HG02981 (cell line): ENCODE measurements around the gene GSK3B.
A peak's percentile ranks its signal among the peaks of the same experiment; 100 is the strongest.

Experiments
- ATAC-seq: cut with Tn5 transposase; IDR thresholded peaks from one replicate; pipeline ENCODE4 v1.9.1; 2021; ENCODE audit warnings: mild to moderate bottlenecking, moderate library complexity; ENCODE audit not compliant: unreplicated experiment

Gene GSK3B

DNA sequence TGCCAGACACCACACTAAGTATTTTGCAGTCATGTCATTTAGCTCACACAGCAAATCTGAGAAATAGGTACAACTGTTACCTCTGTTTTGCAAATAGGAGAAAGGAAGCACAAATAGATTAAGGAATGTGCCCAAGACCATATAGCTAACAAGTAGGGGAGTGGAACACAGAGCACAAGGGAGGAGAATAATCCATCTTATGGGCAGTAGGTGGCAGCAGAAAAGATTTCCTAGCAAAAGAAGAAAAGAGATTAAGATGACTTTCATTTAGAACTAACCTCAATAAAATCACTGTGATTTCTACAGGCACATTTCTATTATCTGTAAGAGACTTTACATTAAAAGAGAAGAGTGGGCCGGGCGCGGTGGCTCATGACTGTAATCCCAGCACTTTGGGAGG, 263.2 kb downstream of the GSK3B start:
- no peak for ATAC-seq

DNA sequence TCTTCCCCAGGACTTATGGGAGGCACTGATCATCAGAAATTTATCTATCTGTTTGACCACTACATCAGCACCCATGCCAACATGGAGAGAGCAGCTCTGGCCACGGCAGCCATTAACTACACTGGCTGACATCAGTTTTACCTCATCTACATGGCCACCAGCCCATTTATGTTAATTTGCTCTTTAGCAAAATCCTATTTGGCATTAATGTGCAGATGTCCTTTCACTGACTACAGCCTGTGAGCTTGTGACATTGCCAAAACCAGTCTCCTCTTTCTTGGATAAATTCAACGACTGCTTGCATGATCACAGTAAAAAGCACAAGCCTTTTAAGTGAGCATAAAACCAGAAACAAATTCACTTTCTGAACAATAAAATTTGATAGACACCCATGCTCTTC, 264.8 kb downstream of the GSK3B start:
- no peak for ATAC-seq

DNA sequence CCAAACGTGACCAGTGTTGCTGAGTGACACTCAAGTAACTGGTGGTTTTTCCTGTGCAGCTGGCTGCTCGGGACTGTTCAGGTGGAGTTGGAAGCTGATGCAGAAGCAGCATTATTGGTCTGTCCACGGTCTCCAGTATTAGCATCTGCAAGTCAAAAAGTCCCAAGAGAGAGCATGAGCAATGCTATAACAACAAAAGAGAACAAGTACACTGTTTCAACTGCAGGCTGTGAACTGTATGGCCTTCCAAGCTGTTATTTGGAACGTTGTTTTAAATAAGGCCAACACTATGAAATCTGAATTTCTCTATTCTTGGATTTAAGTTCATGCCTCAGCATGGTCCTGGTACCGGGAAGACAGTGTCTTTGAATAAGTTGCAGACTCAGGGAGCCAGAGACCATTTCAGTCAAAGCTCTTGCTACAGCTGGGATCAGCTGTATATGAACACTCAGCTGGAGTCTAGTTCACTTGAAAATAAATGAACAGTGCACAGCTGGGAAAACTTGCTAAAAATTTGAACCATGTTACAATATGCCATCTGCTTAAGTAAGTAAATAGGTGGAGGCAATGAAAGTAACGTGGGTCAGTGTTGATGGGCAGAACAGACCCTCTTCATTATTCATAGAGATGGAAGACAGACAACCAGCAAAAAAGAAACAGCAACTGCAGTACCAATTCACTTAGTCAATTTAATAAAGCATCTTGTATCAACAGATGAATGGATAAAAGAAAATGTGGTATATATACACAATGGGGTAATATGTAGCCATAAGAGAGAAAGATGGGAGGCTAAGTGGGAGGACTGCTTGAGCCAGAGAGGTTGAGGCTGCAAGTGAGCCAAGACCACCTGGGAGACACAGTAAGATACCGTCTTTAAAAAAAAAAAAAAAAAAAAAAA, 267.3 kb downstream of the GSK3B start:
- no peak for ATAC-seq

DNA sequence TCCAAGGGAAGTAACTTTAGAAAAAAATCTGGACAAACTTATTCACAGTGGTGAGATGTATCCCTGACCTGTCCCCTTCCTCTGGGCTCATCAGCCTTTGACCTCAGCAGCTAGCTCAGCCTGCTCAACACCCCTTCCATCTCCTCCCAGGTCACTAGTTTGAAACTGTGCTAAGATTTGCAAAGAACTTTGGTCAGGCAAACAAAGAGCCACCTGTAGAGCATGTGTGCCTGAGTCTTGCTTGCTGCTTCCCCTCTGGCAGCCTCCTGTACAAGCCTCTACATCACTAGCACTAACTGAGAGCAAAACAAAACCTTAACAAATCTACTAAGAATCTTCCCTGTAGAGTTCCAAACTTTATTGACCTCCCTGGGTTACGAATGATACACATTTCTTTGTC, 268.4 kb downstream of the GSK3B start:
- no peak for ATAC-seq

DNA sequence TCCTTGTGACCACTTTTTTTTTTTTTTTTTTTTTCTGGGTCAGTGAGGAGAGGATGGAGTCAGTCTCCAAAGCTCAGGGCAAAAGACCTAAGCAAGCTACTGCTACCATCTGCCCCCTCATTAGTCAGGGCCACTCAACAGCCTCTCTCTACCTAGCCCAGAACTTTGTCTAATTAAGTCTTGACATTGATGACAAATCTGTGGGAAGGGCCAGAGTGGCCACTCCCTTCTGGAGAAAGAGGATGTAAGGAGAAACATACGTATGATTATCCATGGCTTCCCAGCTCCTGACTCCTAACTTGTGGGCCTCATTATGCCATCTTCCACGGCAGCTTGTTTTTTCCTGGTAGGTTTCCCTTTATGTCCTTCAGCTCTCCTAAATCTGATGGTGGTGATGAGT, 274.4 kb downstream of the GSK3B start:
- no peak for ATAC-seq

DNA sequence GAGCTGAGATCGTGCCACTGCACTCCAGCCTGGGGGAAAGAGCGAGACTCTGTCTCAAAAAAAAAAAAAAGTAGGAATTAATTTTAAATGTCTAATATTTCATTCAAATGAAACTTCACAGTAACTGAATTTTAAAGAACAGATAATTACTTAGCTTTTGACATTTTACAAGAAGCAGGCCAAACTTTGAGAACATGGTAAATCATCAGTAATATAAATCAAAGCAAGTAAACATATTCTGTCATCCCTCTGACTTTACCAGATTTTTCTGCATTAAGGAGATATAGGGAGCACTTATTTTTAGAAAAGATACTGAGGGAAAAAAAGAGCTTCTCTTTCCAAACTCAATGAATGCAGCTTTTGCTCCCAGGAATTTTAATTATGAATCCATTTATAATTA, 275.3 kb downstream of the GSK3B start:
- no peak for ATAC-seq

DNA sequence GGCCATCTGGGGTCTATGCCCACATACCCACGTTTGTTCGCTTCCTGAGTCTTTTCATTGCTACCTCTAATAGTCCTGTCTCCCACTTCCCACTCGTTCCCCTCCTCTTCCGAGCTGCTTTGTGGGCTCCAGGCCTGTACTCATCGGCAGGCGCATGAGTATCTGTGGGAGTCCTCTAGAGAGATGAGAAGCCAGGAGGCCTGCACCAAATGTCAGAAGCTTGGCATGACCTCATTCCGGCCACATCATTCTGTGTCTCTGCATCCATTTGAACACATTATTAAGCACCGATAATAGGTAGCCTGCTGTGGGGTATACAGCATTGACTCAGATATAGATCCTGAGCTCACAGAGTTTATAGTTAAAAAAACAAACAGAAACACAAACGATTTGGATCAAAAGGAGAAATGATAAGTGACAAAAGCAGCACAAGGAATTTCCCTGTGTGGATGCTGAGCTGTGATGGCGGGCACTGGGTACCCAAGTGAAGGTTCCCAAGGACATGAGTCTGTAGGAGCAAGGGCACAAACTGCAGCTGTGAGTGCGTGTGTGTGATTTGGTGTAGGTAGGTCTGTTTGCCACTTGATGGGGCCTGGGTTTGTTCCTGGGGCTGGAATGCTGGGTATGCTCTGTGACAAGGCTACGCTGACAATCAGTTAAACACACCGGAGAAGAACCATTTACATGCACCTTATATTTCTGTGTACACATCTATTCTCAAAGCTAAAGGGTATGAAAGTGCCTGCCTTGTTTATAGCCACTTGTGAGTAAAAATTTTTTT, 276.5 kb downstream of the GSK3B start:
- no peak for ATAC-seq

DNA sequence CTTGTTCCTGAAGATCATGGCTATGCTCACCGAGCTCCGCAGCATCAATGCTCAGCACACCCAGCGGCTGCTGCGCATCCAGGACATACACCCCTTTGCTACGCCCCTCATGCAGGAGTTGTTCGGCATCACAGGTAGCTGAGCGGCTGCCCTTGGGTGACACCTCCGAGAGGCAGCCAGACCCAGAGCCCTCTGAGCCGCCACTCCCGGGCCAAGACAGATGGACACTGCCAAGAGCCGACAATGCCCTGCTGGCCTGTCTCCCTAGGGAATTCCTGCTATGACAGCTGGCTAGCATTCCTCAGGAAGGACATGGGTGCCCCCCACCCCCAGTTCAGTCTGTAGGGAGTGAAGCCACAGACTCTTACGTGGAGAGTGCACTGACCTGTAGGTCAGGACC, 277.2 kb downstream of the GSK3B start:
- no peak for ATAC-seq

DNA sequence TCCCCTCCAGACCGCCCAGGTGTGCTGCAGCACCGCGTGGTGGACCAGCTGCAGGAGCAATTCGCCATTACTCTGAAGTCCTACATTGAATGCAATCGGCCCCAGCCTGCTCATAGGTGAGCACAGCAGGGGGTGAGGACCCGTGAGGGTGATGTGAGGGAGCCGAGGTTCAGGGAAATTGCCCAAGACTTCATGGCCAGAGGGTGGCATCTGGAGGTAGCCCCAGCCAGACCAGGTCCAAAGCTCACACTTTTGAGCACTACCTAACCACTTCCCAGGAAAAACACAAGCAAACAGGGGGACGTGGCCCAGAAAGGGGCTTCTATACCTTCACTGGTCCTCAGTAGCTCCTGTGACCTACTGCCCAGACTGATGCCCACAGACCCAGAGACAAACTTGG, 278.5 kb downstream of the GSK3B start:
- no peak for ATAC-seq

DNA sequence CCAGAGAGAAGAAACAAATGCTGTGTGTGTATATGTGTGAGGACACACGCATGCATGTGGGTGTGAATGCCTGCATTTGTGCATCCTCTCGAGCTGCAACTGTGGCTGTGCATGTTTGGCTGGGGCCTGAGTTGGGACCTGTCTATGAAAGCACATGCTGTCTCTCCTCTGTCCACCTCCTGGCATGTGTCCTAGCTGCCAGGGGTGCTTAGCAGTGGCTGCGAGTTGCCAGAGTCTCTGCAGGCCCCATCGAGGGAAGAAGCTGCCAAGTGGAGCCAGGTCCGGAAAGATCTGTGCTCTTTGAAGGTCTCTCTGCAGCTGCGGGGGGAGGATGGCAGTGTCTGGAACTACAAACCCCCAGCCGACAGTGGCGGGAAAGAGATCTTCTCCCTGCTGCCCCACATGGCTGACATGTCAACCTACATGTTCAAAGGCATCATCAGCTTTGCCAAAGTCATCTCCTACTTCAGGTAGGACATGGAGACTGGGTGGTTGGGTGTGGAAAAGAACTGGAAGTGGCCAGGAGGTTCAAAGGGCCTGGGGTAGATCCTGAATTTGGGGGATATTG, 281.7 kb downstream of the GSK3B start:
- no peak for ATAC-seq

DNA sequence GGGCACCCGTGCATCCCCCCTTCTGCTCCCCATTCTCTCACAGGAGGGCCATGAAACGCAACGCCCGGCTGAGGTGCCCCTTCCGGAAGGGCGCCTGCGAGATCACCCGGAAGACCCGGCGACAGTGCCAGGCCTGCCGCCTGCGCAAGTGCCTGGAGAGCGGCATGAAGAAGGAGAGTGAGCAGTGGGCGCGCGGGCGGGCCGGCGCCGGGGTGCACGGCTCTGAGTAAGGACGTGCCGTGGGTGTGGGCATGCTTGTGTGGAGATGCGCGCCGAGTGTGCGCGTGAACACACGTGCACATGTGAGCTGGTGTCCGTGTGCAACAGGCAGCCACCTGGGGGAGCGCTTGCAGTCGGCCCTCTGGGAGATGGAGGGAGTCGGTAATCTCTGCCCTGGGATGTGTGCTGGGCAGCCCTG, 284.2 kb downstream of the GSK3B start:
- peak; percentile 73 for ATAC-seq

DNA sequence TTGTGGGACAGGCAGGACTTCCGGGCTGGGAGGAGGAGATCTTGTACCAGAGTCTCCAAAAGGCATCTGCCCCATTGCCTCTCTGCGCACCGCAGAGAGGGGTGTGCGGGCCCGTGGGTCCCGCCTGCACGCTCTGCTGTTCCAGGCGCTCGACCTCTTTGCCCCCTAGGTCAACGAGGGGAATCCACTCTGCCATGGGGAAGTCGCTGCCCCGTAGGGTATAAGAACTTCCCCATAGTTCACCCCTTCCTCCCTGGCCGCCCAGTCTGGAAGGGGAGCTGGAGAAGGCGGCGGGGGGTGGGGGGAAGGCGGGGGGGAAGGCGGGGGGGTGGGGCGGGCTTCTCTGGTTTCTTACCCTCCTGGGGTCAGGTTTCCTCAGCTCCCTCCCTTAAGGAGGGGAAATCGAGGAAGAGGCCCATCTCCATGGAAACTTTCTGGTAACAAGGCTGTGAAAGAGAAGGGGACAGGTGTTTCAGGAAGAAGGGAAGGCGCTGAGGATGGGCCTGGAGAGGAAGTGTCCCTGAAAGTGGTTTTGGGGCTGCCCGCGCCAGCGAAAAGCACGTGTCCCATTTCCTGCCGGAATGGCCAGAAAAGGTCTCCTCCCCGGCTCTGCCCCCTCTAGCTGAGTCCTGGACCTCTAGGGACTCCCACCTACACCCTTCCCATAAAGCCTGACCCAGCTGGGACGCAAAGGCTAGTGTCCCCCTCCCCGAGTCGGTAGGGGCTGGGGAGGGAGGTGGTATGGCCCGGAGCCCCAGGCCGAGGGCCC, 284.8 kb downstream of the GSK3B start:
- peak; percentile 43 for ATAC-seq

DNA sequence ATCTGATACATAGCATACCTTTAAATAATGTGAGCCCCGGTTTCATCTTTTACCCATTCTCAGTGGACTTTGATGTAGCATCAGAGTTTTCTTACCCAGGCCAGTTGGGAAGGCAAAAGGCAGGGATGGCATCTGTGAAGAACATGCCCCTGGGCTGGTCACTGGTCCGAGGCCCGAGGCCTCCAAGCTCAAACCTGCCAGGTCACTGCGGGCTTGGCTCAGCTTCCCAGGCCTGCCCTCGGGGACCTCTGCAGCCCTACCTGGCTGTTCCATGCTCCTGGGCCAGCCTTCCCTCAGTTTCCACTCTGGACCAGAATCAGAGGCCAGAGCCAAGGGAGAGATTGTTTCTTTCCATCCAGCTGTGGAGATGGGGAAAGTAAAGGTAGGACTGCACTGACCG, 285.4 kb downstream of the GSK3B start:
- ATAC-seq, result no peak

DNA sequence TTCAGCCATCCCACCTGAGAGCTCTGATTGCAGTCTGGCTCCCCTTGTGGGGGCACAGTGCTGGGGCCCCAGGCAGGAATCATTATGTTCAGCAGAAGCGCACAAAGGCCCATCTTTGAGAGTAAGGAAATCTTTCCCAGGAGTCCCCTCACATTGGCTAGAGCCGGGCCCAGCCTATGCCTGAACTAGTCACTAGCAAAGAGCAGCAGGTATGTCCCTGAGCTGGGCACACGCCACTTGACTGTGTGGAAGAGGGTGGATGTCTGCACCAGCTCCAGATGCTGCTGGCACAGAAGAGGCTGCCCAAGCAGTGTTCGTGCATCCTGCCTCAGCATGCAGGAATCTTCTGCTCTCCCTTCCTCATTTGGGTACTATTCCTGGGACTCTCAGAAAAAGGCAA, 286.0 kb downstream of the GSK3B start:
- ATAC-seq, result no peak

DNA sequence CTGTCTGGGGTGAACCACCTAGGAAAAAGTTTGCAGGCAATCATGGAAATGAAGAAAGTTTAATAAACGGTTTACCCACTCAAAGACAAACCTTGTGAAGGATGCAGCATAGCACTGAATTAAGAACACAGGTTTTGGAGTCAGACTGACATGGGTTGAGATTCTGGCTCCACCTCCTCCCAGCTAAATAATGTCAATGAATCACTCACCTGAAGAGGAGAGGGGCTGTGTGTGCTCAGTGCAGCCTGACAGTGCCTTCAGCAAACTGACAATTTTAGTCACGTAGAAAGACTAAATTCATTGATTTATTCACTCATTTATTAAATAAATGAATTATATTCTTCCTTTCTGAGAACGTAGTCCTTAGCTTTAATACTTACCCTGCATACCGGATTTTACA, 293.4 kb downstream of the GSK3B start:
- ATAC-seq, result no peak

DNA sequence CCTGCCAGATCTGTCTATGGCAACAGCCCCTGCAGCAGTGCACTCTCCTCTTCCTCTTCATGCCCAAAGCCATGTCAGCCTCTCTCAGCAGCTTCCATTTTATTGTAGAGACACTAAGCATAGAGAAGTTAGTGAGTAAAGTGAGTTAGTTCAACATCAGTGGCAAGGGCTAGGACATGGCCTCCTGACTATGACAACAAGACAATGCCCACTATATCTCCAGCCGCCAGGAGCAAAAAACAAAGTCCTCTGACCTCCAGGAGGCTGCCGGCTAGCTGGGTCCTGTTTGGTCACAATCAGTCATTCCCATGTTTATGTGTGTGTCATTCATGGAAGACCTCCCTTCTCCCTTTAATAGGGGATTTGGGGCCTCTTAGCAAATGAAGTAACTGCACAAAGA, 297.5 kb downstream of the GSK3B start:
- ATAC-seq, result no peak

DNA sequence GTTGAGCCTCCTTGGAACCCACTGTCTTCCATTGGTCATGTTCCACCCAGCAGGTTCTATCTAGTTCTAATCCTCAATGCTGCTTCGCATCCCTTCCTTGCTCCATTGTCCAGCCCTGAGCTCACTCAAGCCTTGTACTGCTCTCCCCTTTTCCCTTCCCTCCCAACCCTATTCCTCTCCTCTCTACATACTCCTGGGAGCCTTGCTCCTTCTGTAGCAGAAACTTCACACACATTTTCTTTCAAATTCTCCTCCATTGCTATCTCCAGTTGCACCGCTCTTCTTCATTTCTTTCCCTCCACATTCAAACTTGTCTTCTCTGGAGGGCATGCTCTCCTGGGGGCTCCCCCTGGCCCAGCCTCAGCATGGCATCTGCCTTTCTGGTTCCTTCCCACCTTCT, 297.9 kb downstream of the GSK3B start:
- no peak for ATAC-seq

DNA sequence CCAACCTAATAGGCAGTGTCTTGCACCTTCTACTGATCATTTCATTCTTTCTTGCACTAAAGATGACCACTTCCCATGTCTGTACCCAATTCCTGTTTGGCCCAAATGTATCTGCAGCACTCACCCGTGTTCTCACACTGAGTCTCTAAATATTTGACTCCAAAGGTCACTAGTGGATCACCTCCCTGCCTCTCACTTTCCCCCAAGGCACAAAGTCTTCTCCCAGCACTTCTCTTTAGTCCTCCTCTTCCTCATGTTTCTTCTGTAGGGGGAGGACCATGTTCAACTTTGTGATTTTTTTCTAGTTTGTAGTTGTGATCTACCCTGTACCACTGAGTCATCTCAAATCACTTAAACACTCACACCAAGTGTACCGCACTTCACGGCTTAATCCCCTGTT, 298.4 kb downstream of the GSK3B start:
- no peak for ATAC-seq

DNA sequence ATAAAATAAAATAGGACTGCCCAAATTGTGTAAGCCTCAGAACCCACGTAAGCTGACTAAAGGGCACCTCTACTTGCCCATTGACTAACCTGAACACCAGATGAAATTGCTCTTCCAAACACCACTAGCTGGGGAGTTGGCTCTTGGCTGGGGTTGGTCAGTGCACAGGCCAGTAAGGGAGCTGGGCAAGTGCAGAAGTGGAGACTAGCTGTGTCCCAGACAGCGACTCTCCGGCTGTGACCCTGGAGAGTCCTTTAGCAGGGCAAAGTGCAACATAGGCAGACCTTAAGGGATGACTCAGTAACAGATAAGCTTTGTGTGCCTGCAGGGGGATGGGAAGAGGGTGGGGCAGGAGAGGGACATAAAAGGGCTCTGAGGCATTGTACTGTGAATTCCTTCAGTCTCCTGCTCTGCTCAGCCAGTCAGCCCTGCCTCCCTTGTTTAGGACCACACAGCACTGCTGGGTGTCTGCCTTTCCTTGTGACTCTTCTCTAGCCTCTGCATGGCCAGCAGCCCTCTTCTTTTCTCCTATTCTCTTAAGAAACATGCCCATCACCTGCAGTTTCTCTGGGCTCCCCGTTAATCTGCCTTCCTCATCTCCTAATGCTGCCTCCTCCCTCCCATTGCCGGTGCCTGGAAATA, 299.2 kb downstream of the GSK3B start:
- no peak for ATAC-seq

DNA sequence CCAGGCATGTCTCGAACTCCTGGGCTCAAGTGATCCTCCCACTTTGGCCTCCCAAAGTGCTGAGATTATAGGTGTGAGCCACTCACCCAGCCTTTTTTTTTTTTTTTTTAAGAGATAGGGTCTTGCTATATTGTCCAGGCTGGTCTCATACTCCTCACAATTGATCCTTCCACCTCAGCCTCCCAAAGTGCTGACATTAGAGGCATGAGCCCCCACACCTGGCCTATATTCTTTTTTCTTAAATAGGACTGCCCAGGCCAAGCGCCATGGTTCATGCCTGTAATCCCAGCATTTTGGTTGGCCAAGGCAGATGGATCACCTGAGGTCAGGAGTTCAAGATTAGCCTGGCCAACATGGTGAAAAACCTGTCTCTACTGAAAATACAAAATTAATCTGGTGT, 299.8 kb downstream of the GSK3B start:
- ATAC-seq, result no peak

DNA sequence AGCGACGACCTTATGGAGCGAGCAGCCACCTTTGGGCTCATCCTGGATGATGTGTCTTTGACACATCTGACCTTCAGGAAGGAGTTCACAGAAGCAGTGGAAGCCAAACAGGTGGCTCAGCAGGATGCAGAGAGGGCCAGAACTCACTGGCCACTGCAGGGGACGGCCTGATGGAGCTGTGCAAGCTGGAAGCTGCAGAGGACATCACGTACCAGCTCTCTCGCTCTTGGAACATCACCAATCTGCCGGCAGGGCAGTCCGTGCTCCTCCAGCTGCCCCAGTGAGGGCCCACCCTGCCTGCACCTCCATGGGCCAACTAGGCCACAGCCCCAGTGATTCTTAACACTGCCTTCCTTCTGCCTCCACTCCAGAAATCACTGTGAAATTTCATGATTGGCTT, 302.0 kb downstream of the GSK3B start:
- ATAC-seq, result no peak
